ENCODE results near the gene AFM. TPM values are rescaled to one million over a fixed set of nuclear protein-coding genes. Genes with fewer than 3 reads are reported as not detected.

Gene AFM
- total RNA-seq, 4 donors from 2014 or later, result 0.29 to 0.55 TPM; not detected in 2

DNA sequence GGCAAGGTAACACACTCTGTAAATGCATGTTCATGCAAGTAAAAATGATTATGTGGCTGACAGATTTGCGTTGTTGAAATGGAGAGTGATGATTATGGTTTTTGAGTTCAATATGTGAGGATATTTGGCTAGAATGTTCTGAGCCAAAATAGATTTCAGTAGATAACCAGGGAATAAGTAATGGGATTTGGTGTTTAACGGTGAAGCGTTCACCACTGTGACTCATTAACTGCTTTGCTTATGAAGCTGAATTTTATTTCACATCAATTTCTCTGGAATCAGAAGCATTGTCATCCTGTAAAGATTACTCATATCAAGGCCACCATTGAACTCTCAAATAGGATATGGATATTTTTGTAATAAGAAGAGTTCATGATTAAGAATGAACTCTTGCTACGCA lies 33.9 kb upstream of the AFM start:
- ATAC-seq (no peak), DNase-seq (no peak)
- TF ChIP-seq, protein P1, sequence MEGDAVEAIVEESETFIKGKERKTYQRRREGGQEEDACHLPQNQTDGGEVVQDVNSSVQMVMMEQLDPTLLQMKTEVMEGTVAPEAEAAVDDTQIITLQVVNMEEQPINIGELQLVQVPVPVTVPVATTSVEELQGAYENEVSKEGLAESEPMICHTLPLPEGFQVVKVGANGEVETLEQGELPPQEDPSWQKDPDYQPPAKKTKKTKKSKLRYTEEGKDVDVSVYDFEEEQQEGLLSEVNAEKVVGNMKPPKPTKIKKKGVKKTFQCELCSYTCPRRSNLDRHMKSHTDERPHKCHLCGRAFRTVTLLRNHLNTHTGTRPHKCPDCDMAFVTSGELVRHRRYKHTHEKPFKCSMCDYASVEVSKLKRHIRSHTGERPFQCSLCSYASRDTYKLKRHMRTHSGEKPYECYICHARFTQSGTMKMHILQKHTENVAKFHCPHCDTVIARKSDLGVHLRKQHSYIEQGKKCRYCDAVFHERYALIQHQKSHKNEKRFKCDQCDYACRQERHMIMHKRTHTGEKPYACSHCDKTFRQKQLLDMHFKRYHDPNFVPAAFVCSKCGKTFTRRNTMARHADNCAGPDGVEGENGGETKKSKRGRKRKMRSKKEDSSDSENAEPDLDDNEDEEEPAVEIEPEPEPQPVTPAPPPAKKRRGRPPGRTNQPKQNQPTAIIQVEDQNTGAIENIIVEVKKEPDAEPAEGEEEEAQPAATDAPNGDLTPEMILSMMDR (IDR thresholded peaks at IDR 0.05 in 4 of 5, conservative IDR thresholded peaks at IDR 0.05 in 1 of 5), result no peak
- TF ChIP-seq POLR2A (IDR thresholded peaks at IDR 0.05), result no peak
- H3K4me1 ChIP-seq, result no peaks in the 10 kb centered on the region
- in situ Hi-C loops (cut with MboI; ENCODE audit: low sequenced_read_pairs in 4 of 4), result no loop called here
- no peak overlapping the region for H3K4me3 ChIP-seq
- no peaks in the 10 kb centered on the region for H3K27me3 ChIP-seq
- H3K9me3 ChIP-seq, result no peaks in the 10 kb centered on the region
- H3K36me3 ChIP-seq, result no peaks in the 10 kb centered on the region
- intact Hi-C loops (cut with DNase I; ENCODE audit: low total_unique reads), result no loop called here
- H3K27ac ChIP-seq, result no peak overlapping the region

DNA sequence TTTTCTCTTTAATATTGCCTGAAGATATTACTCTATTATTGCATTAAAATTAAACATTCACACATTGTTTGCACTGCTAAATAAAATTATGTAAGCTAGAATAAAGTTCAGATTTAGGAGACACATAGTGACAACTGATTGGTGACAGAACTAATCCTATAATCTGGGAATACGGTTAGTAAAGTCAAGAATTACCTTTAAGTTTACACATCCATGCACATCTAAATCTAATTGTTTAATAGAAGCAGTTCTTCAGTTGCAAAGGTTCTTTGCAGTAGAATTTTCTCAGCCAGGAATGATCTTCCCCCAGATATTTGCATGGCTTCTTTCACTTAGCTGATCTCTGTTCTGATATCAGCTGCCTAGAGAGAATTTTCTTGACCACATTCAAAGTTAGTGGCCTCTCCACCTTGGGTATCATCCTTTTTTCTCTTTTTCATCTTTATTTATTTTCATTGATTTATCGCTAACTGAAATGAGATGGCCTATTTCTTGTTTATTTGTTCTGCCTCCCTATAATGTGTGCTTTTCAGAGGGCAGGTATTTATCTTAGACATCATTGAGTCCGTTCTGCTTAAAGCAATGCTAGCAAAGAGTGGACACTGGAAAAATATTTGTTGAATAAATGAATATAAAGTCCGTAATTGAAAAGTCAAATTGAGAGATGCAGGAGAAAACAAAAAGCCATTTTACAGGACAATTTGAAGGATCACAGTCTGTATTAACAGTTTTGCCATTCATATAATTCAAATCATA lies 32.9 kb upstream of the AFM start:
- Histone ChIP-seq H3K4me1 (no peaks in the 10 kb centered on the region), H3K9me3 (no peaks in the 10 kb centered on the region), H3K36me3 (no peaks in the 10 kb centered on the region), H3K27me3 (no peaks in the 10 kb centered on the region), H3K4me3 (no peak overlapping the region), H3K27ac (no peak overlapping the region)
- intact Hi-C loops (cut with DNase I; ENCODE audit: low total_unique reads), result no loop called here
- no peak for TF ChIP-seq POLR2A (IDR thresholded peaks at IDR 0.05)
- TF ChIP-seq, protein P1 (IDR thresholded peaks at IDR 0.05 in 4 of 5, conservative IDR thresholded peaks at IDR 0.05 in 1 of 5), result no peak
- in situ Hi-C loops (cut with MboI; ENCODE audit: low sequenced_read_pairs in 4 of 4), result no loop called here
- DNase-seq (no peak), ATAC-seq (no peak)

DNA sequence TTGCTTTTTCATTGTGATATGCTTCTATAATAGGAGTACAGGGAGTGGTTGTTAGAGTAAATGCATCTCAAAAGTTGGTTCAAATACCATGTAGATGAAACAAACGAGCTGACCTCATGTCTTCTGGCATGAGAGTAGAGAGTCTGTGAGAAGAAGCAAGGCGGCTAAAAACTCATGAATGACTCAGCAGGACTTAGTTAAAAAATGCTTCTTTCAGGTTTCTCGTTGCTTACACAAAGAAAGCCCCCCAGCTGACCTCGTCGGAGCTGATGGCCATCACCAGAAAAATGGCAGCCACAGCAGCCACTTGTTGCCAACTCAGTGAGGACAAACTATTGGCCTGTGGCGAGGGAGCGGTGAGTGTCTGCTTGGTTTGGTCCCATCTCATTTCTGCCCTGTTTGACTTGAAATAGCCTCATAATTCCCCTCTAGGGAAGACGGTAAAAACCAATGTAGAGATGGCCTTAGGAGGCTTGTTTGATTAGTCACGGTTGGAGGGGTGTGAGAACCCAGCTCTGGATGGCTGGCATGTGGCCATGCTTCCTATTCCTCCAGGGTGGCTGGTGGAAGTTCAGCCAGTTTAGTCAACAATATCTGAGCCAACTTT lies 31.0 kb upstream of the AFM start:
- H3K27ac ChIP-seq, result no peak overlapping the region
- H3K4me1 ChIP-seq, result no peaks in the 10 kb centered on the region
- no peak for TF ChIP-seq POLR2A (IDR thresholded peaks at IDR 0.05)
- TF ChIP-seq, protein P1 (IDR thresholded peaks at IDR 0.05 in 4 of 5, conservative IDR thresholded peaks at IDR 0.05 in 1 of 5), result no peak
- DNase-seq (no peak), ATAC-seq (no peak)
- no peak overlapping the region for H3K4me3 ChIP-seq
- in situ Hi-C loops (cut with MboI; ENCODE audit: low sequenced_read_pairs in 4 of 4), result no loop called here
- intact Hi-C loops (cut with DNase I; ENCODE audit: low total_unique reads), result no loop called here
- no peaks in the 10 kb centered on the region for H3K9me3 ChIP-seq
- H3K27me3 ChIP-seq, result no peaks in the 10 kb centered on the region
- H3K36me3 ChIP-seq, result no peaks in the 10 kb centered on the region

DNA sequence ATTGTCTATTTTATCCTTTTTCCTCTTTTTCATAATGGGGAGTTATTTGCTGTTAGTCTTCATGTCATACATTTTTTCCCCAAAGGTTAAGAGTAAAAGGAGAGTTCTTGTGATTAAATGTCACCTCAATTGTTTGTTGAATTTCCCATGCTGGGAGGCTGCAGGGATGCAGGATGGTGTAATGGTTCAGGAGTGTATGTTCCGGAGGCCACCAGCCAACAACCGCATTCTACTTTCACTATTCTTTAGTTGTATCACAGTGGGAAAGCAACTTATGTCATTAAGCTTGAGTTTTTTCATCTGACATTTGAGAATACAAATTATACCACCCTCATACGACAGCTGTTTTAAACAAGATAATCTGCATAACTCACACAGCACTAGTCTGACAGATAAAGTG lies 30.1 kb upstream of the AFM start:
- H3K36me3 ChIP-seq, result no peaks in the 10 kb centered on the region
- intact Hi-C loops (cut with DNase I; ENCODE audit: low total_unique reads) (no loop called here), in situ Hi-C loops (cut with MboI; ENCODE audit: low sequenced_read_pairs in 4 of 4) (no loop called here)
- ATAC-seq (no peak), DNase-seq (no peak)
- H3K4me1 ChIP-seq, result no peaks in the 10 kb centered on the region
- H3K4me3 ChIP-seq, result no peak overlapping the region
- no peaks in the 10 kb centered on the region for H3K9me3 ChIP-seq
- H3K27ac ChIP-seq, result no peak overlapping the region
- TF ChIP-seq, protein P1 (IDR thresholded peaks at IDR 0.05 in 4 of 5, conservative IDR thresholded peaks at IDR 0.05 in 1 of 5), result no peak
- no peak for TF ChIP-seq POLR2A (IDR thresholded peaks at IDR 0.05)
- H3K27me3 ChIP-seq, result no peaks in the 10 kb centered on the region
